ENCODE data around the gene ZNF296. TPM values are rescaled to one million over a fixed set of nuclear protein-coding genes. Genes with fewer than 3 reads are reported as not detected.
"Not testable (repeated sequence)": the region's sequence is repeated elsewhere in the genome, so short reads cannot be mapped to it uniquely, and the experiment has no call there.

Gene ZNF296
- total RNA-seq, 2 experiments from 2014 or later: 1.1 to 1.4 TPM

DNA sequence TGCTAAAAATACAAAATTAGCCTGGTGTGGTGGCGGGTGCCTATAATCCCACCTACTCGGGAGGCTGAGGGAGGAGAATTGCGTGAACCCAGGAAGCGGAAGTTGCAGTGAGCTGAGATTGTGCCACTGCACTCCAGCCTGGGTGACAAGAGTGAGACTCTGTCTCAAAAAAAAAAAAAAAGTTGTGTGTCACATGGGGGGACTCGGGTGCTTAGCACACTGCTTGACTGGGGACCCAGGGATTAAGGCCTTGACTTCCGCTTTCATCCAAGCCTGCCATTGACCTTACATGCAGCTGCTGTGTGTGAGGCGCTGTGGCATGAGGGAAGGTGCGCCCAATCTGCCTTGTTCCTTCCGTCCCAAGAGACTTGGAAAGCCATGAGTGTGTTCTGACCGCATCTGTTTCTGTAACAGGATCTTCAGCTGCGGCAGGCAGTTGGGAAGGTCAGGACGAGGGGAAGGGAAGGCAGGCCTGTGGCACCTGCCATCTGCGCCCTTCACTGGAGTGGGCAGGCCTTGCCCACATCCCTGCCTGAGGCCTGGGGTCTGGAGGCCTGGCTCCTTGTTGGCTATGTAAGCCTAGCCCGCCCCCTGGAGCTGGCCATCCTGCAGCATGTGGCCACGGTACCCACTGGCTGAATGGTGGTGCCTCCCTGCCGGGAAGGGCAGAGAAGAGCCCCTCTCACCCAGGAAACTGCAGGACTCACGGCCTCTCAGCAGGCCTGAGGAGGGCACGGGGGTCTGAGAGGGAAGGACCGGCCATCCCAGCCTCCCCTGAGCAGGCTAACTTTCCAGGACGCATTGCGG lies 39.7 kb upstream of the ZNF296 start:
- H3K27me3 Mint-ChIP-seq (ENCODE audit: low read depth): no peaks in the 10 kb centered on the region
- intact Hi-C loops (cut with micrococcal nuclease): loop anchor here (2.0 to 5.0 kb wide), 2 partner anchors 23 to 39 kb away; partner anchors contain the start of genes GEMIN7, PPP1R37 and ZNF296
- H3K27ac Mint-ChIP-seq: no peak overlapping the region
- CTCF ChIA-PET: interaction anchor here (1.3 kb wide), 1 partner anchor 9 kb away, joined by 3 read pairs; no protein-coding TSS in a partner anchor
- DNase-seq: no peak
- no peaks in the 10 kb centered on the region for H3K9me3 Mint-ChIP-seq
- no peaks in the 10 kb centered on the region for H3K36me3 Mint-ChIP-seq (ENCODE audit: low read depth)
- H3K4me1 Mint-ChIP-seq (ENCODE audit: low read depth): peaks cover 61% of the 10 kb centered on the region
- no peak overlapping the region for H3K4me3 Mint-ChIP-seq

DNA sequence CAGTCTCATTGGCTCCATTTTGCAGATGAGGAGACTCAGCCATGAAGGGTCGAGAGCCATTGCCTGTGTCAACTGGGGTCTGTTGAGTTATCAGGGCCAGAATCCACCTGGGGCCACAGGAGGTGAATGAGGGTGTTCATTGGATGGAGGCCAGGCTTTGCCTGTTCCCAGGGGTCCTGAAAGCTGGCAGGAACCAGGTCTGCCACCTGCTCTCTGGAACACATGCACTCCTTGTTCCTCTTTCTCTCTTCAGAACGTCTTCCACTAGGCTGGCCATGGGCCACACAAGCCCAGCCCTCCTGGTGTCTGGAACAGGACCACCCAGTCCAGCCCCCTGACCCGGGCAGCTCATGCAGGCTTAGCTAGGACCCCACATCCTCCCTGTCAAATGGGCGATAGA lies 37.8 kb upstream of the ZNF296 start:
- CTCF ChIA-PET: interaction anchor here (1.0 to 1.2 kb wide), 2 partner anchors 11 to 12 kb away, joined by 4 read pairs; no protein-coding TSS in a partner anchor
- no peaks in the 10 kb centered on the region for H3K9me3 Mint-ChIP-seq
- H3K4me3 Mint-ChIP-seq: no peak overlapping the region
- H3K4me1 Mint-ChIP-seq (ENCODE audit: low read depth): peaks cover 56% of the 10 kb centered on the region
- H3K27ac Mint-ChIP-seq: no peak overlapping the region
- DNase-seq: no peak
- intact Hi-C loops (cut with micrococcal nuclease): no loop called here
- no peaks in the 10 kb centered on the region for H3K27me3 Mint-ChIP-seq (ENCODE audit: low read depth)
- H3K36me3 Mint-ChIP-seq (ENCODE audit: low read depth): no peaks in the 10 kb centered on the region

DNA sequence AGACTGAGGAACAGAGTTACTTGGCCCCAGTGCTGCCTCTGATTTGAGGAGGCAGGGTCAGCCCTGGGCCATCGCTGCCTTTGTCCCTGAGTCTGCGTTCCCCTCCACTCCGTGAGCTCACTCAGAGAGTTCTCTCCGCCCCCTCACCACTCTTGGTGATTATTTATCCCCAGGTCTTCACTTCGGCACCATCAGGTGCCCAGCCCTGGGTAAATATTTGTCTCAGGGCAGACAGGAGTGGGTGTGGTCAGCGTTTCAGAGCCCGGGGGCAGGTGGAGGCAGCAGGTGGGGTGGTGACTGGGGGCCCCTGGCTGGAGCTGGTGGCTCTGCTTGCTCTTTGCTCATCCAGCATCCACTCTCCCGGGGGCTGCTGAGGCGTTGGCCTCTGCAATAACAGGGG lies 37.4 kb upstream of the ZNF296 start:
- H3K36me3 Mint-ChIP-seq (ENCODE audit: low read depth): no peaks in the 10 kb centered on the region
- H3K27ac Mint-ChIP-seq: no peak overlapping the region
- H3K4me3 Mint-ChIP-seq: no peak overlapping the region
- H3K9me3 Mint-ChIP-seq: no peaks in the 10 kb centered on the region
- peaks cover 51% of the 10 kb centered on the region for H3K4me1 Mint-ChIP-seq (ENCODE audit: low read depth)
- CTCF ChIA-PET: interaction anchor here (1.0 to 1.2 kb wide), 3 partner anchors 10 to 13 kb away, joined by 3 to 4 read pairs (median 4); no protein-coding TSS in a partner anchor
- intact Hi-C loops (cut with micrococcal nuclease): no loop called here
- H3K27me3 Mint-ChIP-seq (ENCODE audit: low read depth): no peaks in the 10 kb centered on the region
- no peak for DNase-seq

DNA sequence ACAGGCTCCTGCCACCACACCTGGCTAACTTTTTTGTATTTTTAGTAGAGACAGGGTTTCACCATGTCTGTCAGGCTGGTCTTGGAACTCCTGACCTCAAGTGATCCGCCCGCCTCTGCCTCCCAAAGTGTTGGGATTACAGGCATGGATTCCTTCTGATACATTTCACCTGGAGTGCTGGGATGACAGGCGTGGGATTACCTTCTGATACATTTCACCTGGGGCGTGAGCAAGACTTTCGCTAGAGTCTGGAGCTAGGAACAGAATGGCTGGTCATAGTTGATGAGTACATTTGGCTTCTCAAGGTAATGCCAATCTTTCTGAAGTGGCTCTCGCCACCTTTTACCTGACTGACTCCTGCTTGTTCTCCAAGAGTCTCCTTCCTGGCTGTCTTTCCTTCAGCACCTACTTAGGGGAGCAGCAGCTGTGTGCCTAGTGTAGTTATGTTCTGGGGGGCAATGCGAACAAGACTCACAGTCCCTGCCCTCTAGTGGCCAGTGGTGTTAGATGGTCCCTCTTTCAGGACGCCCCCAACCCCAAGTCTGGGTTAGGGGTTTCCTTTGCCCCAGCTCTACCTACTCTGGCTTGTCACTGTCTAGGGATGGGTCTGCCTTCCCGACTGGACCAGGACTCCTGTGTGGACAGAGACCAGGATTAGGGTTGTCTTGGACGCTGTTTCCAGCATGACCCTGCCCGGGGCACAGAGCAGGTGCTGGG lies 36.0 kb upstream of the ZNF296 start:
- Mint-ChIP-seq H3K9me3 (no peaks in the 10 kb centered on the region), H3K4me3 (no peak overlapping the region), H3K36me3 (ENCODE audit: low read depth) (no peaks in the 10 kb centered on the region), H3K27me3 (ENCODE audit: low read depth) (no peaks in the 10 kb centered on the region), H3K4me1 (ENCODE audit: low read depth) (peaks cover 42% of the 10 kb centered on the region), H3K27ac (no peak overlapping the region)
- DNase-seq: no peak
- CTCF ChIA-PET: interaction anchor here (1.0 to 1.4 kb wide), 3 partner anchors 9 to 75 kb away, joined by 3 to 6 read pairs (median 3); no protein-coding TSS in a partner anchor
- intact Hi-C loops (cut with micrococcal nuclease): no loop called here

DNA sequence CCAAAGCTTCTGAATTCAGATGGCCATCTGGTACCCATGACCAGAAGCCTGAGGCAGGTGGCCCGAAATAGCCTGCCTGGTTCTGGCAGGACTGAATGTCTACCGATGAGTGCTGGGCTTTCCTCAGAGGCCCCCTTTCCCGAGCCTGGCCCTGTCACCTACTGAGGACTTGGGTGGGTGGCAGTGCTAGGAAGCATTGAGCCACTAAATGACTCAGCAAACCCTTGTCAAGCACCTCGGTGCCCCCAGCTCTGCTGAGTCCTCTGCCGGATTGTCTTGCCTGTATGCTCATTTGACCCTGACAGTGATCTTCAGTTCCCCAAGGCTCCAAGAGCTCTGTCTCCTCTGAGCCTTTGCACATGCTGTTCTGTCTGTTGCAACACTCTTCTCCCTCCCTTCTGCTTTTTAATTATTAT lies 34.6 kb upstream of the ZNF296 start:
- Mint-ChIP-seq H3K4me1 (ENCODE audit: low read depth) (peaks cover 28% of the 10 kb centered on the region), H3K4me3 (no peak overlapping the region), H3K36me3 (ENCODE audit: low read depth) (no peaks in the 10 kb centered on the region), H3K27me3 (ENCODE audit: low read depth) (no peaks in the 10 kb centered on the region), H3K9me3 (no peaks in the 10 kb centered on the region), H3K27ac (no peak overlapping the region)
- intact Hi-C loops (cut with micrococcal nuclease): no loop called here
- DNase-seq: no peak
- CTCF ChIA-PET: interaction anchor here (2.0 kb wide), 1 partner anchor 14 kb away, joined by 4 read pairs; no protein-coding TSS in a partner anchor

DNA sequence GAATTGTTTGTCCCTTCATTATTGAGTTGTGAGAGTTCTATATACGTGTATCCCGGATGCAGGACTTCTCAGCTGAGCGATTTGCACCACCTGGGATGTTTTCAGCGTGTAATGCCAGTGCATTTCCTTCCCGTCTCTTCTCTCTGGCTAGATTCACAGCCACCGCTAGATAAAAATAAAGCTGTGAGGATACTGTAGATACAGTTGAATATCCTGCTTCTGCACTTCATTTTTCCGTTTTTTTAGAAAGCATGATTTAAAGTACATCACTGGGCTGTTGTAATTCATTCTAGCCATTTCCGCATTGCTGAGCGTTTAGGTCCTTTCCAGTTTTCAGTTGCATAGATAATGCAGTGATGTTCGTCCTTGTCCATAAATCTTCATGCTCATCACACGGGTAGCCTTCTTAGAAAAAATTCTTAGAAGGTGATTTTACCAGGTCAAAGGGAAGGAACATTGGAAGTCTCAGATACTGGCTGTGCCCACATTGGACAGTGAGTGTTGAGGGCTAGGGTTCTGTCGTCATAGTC lies 31.4 kb upstream of the ZNF296 start:
- Mint-ChIP-seq H3K4me1 (ENCODE audit: low read depth) (peaks cover 42% of the 10 kb centered on the region), H3K27me3 (ENCODE audit: low read depth) (no peaks in the 10 kb centered on the region), H3K27ac (no peak overlapping the region), H3K36me3 (ENCODE audit: low read depth) (no peaks in the 10 kb centered on the region), H3K9me3 (no peaks in the 10 kb centered on the region), H3K4me3 (no peak overlapping the region)
- intact Hi-C loops (cut with micrococcal nuclease): no loop called here
- CTCF ChIA-PET: interaction anchor here (0.6 to 1.2 kb wide), 3 partner anchors 16 to 53 kb away, joined by 3 to 6 read pairs (median 4); no protein-coding TSS in a partner anchor
- no peak for DNase-seq

DNA sequence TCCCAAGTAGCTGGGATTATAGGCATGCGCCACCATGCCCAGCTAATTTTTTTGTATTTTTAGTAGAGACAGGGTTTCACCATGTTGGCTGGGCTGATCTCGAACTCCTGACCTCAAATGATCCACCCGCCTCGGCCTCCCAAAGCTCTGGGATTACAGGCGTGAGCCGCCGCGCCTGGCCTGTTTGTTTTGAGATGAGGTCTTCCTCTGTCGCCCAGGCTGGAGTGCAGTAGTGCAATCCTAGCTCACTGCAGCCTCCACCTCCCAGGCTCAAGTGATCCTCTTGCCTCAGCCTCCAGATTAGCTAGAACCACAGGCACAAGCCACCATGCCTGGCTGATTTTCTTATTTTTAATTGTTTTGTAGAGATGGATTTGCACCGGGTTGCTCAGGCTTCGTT lies 30.1 kb upstream of the ZNF296 start:
- intact Hi-C loops (cut with micrococcal nuclease); DNase-seq; H3K4me3 Mint-ChIP-seq; H3K27me3 Mint-ChIP-seq (ENCODE audit: low read depth); H3K36me3 Mint-ChIP-seq (ENCODE audit: low read depth); H3K27ac Mint-ChIP-seq; H3K9me3 Mint-ChIP-seq: not testable (repeated sequence)
- peaks cover 47% of the 10 kb centered on the region for H3K4me1 Mint-ChIP-seq (ENCODE audit: low read depth)
- CTCF ChIA-PET: interaction anchor here (0.5 kb wide), 1 partner anchor 1306 kb away, joined by 3 read pairs; no protein-coding TSS in a partner anchor

DNA sequence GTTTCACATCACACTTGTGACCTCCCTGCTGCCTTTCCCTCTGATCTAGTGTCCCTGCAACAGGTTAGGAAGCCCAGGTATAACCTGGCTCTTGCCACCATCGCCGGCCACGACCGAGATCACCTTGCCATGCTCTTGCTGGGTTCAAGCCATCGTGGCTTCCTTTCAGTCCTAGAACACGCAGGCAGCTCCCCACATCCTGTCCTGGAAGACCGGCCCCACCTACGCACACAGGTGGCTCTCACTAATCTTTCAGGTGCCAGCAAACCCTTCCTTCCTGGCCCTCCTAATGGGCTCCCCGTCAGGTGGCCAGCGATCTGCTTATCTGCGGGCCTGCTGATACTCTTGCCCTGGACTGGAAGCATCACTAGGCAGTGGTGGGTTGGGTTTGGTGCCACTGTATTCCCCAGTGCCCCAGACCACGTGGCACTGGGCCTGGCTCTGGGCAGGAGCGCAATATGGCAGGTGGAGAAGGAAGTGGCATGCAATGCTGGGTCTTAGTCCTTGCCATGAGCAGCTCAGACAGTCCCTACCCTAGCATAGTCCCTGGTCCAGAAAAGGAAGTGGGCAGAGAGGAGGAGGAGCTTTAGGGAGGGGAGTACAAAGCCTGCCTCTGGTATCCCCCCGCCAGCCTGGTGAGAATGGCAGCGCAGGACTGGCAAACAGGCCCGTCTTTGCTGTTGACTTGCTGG lies 28.5 kb upstream of the ZNF296 start:
- intact Hi-C loops (cut with micrococcal nuclease): no loop called here
- Mint-ChIP-seq H3K27me3 (ENCODE audit: low read depth) (no peaks in the 10 kb centered on the region), H3K36me3 (ENCODE audit: low read depth) (no peaks in the 10 kb centered on the region), H3K4me3 (no peak overlapping the region), H3K9me3 (no peaks in the 10 kb centered on the region), H3K27ac (peak overlapping the region; percentile 34), H3K4me1 (ENCODE audit: low read depth) (peaks cover 38% of the 10 kb centered on the region)
- peak; percentile 22 for DNase-seq
- CTCF ChIA-PET: no interaction called here

DNA sequence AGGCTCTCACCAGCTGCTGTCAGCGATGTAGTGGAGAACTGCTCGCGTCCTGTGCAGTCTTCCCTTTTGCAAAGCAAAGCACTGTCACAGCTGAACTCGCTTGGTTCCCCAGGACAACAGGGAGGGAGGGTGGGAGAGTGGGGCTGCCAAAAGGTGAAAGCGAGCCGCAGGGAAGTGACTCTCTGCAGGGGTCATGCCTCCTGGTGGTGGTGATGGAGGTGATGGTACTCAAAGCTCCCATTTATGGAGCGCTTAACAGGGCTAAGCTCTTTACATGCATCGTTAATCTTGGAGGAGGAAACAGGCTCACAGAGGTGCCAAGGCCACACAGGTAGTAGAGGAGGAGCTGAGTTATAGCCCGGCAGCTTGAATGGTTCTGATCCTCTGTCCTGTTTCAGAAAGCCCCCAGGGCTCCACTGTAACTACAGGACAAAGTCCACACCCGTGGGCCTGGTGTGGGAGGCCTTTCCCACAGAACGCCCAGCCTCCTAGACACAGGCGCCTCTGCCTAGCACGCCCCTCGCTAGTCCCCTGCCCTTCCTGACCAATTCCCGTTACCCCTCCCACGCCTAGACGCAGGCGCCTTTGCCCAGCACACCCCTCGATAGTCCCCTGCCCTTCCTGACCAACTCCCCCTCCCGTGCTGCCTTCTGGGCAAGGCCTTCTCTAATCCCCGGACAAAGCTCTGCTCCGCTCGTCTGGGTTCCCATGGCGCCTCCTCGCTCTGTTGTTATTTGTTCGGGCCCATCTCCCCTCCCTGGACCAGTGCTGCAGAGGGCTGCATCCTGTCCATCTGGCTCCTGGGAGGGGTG lies 27.4 kb upstream of the ZNF296 start:
- CTCF ChIA-PET: interaction anchor here (0.9 to 1.6 kb wide), 4 partner anchors 9 to 23 kb away, joined by 3 to 5 read pairs (median 3); partner anchors contain the start of gene PPP1R37
- intact Hi-C loops (cut with micrococcal nuclease): loop anchor here (1.0 kb wide), 1 partner anchor 84 kb away; no protein-coding TSS in a partner anchor
- H3K27ac Mint-ChIP-seq: no peak overlapping the region
- no peak overlapping the region for H3K4me3 Mint-ChIP-seq
- H3K4me1 Mint-ChIP-seq (ENCODE audit: low read depth): peaks cover 45% of the 10 kb centered on the region
- H3K27me3 Mint-ChIP-seq (ENCODE audit: low read depth): no peaks in the 10 kb centered on the region
- no peaks in the 10 kb centered on the region for H3K9me3 Mint-ChIP-seq
- no peaks in the 10 kb centered on the region for H3K36me3 Mint-ChIP-seq (ENCODE audit: low read depth)
- DNase-seq: no peak

DNA sequence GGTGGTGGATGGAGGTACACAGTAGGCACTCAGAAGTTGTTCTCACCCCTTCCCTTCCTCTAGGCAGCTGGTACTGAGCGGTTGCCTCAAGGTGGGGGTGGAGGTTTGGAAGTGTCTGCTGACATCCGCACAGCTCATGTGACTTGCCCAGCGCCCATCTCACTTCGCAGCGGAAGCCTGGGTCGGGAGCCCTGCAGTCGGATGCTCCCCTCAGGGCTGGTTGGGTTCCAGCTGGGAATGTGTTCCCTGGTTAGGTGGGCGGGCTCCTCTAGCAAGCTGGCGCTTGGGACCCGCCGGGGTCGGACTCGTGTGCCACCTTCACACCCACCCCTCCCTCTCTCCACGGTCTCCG lies 26.9 kb upstream of the ZNF296 start:
- DNase-seq: peak; percentile 63
- no peaks in the 10 kb centered on the region for H3K36me3 Mint-ChIP-seq (ENCODE audit: low read depth)
- CTCF ChIA-PET: interaction anchor here (0.9 to 1.6 kb wide), 5 partner anchors 10 to 23 kb away, joined by 3 to 5 read pairs (median 3); partner anchors contain the start of gene PPP1R37
- no peaks in the 10 kb centered on the region for H3K27me3 Mint-ChIP-seq (ENCODE audit: low read depth)
- peaks cover 49% of the 10 kb centered on the region for H3K4me1 Mint-ChIP-seq (ENCODE audit: low read depth)
- peak overlapping the region; percentile 14 for H3K4me3 Mint-ChIP-seq
- H3K9me3 Mint-ChIP-seq: no peaks in the 10 kb centered on the region
- intact Hi-C loops (cut with micrococcal nuclease): loop anchor here (1.0 kb wide), 1 partner anchor 84 kb away; no protein-coding TSS in a partner anchor
- no peak overlapping the region for H3K27ac Mint-ChIP-seq

DNA sequence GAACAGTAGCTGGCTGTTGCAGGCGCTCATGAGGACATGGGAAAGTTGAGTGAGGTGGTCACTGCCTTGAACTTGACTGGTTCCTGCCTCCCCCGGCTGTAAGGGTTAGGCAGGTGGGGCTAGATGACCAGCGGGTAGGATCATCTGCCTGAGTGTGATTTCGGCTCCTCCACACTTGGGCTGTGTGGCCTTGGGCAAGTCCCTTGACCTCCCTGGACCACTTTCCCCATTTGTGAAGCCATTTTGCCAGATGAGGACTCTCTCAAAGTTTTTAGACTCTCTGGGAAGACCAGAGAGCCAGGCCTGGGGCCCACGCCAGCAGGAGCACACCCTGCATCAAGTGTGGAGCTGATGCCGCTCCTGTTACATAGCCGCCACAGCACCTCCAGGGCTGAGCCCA lies 26.2 kb upstream of the ZNF296 start:
- Mint-ChIP-seq H3K27ac (no peak overlapping the region), H3K9me3 (no peaks in the 10 kb centered on the region), H3K36me3 (ENCODE audit: low read depth) (no peaks in the 10 kb centered on the region), H3K4me1 (ENCODE audit: low read depth) (peaks cover 52% of the 10 kb centered on the region), H3K4me3 (no peak overlapping the region), H3K27me3 (ENCODE audit: low read depth) (no peaks in the 10 kb centered on the region)
- CTCF ChIA-PET: interaction anchor here (1.1 to 1.6 kb wide), 3 partner anchors 10 to 15 kb away, joined by 3 to 5 read pairs (median 4); partner anchors contain the start of gene PPP1R37
- DNase-seq: no peak
- intact Hi-C loops (cut with micrococcal nuclease): no loop called here

Data from activated naive CD4-positive, alpha-beta T cell treated with anti-CD3 and anti-CD28 coated beads for 36 hours (primary cell).